ENCODE data around the gene EPS15. TPM values are rescaled to one million over a fixed set of nuclear protein-coding genes. Genes with fewer than 3 reads are reported as not detected.

The EPS15 gene
- total and polyA plus RNA-seq, 9 of the 15 experiments (the other 6 are each of a cell fraction or from before 2014, with no cell fraction given) = 23.1 to 69.0 (median 41.7) TPM

GRCh38 chr1:51520700-51521248 lies 1.7 kb upstream of the EPS15 start (continued):
- TF ChIP-seq ZNF407 (IDR thresholded peaks at IDR 0.05; ENCODE audit: low read depth) (no peak), GTF2B (IDR thresholded peaks at IDR 0.05; ENCODE audit: extremely low read depth, insufficient read length) (no peak), KDM1A (IDR thresholded peaks at IDR 0.05) (peak in 1 of 2 experiments; percentile 54; a peak in 2 of 4 replicates), ZNF140 (CRISPR knock-in tag; IDR thresholded peaks at IDR 0.05) (no peak), SIN3B (IDR thresholded peaks at IDR 0.05; ENCODE audit: low read depth) (no peak), CREM (IDR thresholded peaks at IDR 0.05; ENCODE audit: low read depth) (peak; percentile 86), CUX1 (CRISPR knock-in tag; IDR thresholded peaks at IDR 0.05) (peak; percentile 70; the same call in 1 of the 2 replicates), CEBPG (CRISPR knock-in tag; IDR thresholded peaks at IDR 0.05) (no peak), CEBPG (tag; conservative IDR thresholded peaks at IDR 0.05 in 1 of 2, IDR thresholded peaks at IDR 0.05 in 1 of 2) (0 out of 4 replicates have a peak, but pooled peaks of 1 of the 2 experiments have one; percentile 40), TFAP4 (CRISPR knock-in tag; IDR thresholded peaks at IDR 0.05; ENCODE audit: borderline replicate concordance) (no peak), GTF2E2 (tag; IDR thresholded peaks at IDR 0.05) (peak; percentile 88; the same call in 1 of the 2 replicates)

All from K562 (cell line).